Naive thymus-derived CD4-positive, alpha-beta T cell (primary cell): Measurements from ENCODE around the gene VSTM4. TPM values are rescaled to one million over a fixed set of nuclear protein-coding genes. Genes with fewer than 3 reads are reported as not detected.

Experiments
- ATAC-seq: fragments of 150-1000 bp; cut with Tn5 transposase; 2 replicates; pipeline ENCODE4 v1.10.0; 2021; ENCODE audit warnings: mild to moderate bottlenecking, moderate library complexity
- CTCF ChIA-PET: fragments of 350-600 bp; sonication (Branson Sonifier 250); formaldehyde crosslinking; loops from one replicate; lab custom pipeline; 2021; ENCODE audit warnings: antibody characterized with exemption; lab: Charles Lee
- POLR2A ChIA-PET: fragments of 350-600 bp; sonication (Branson Sonifier 250); formaldehyde crosslinking; loops from one replicate; lab custom pipeline; 2021; ENCODE audit warnings: antibody characterized with exemption, inconsistent platforms; lab: Charles Lee
- DNase-seq, 9 donors: peaks; one replicate each; pipeline versions ENCODE4 v3.0.0 to v3.0.0-alpha.2; 2020 to 2022; ENCODE audit warnings: mixed read lengths in 1 of 9
- H3K27ac ChIP-seq: one replicate; pipeline ENCODE4 v1.7.0; 2013; ENCODE audit warnings: mild to moderate bottlenecking, low read depth, low read length, moderate library complexity
- H3K27me3 ChIP-seq, 2 donors: one replicate each; pipeline ENCODE4 v1.7.0; 2013; ENCODE audit warnings: low read length in 2 of 2, mild to moderate bottlenecking in 2 of 2, moderate library complexity in 2 of 2; ENCODE audit not compliant: control insufficient read depth in 2 of 2, insufficient read depth in 2 of 2
- H3K36me3 ChIP-seq, 3 experiments: 1 replicate in 2 of 3; 2 replicates in 1 of 3; pipeline ENCODE4 v1.7.0; 2013; ENCODE audit warnings: low read length in 3 of 3, mild to moderate bottlenecking in 3 of 3, moderate library complexity in 1 of 3; ENCODE audit not compliant: insufficient read depth in 3 of 3, control insufficient read depth in 2 of 3
- H3K4me1 ChIP-seq, 2 donors: one replicate each; pipeline ENCODE4 v1.7.0; 2013; ENCODE audit warnings: low read length in 2 of 2, mild to moderate bottlenecking in 2 of 2, moderate library complexity in 1 of 2; ENCODE audit not compliant: control insufficient read depth in 2 of 2, insufficient read depth in 2 of 2
- H3K4me3 ChIP-seq: 2 replicates; pipeline ENCODE4 v1.7.0; 2013; ENCODE audit warnings: mild to moderate bottlenecking, low read length
- H3K9me3 ChIP-seq, 3 experiments: 1 replicate in 2 of 3; 2 replicates in 1 of 3; pipeline ENCODE4 v1.7.0; 2013; ENCODE audit warnings: low read length in 3 of 3; ENCODE audit not compliant: control insufficient read depth in 2 of 3
- H3K27ac Mint-ChIP-seq, 9 donors: one replicate each; pipeline ENCODE4 v1.8.0; 2020 to 2022; ENCODE audit warnings: mixed read lengths in 9 of 9, mild to moderate bottlenecking in 8 of 9, moderate library complexity in 5 of 9, inconsistent platforms in 2 of 9
- H3K27me3 Mint-ChIP-seq, 5 donors: one replicate each; pipeline ENCODE4 v1.8.0; 2021 to 2022; ENCODE audit warnings: mixed read lengths in 5 of 5, mild to moderate bottlenecking in 1 of 5
- H3K36me3 Mint-ChIP-seq, 5 donors: one replicate each; pipeline ENCODE4 v1.8.0; 2020 to 2022; ENCODE audit warnings: mixed read lengths in 5 of 5, mild to moderate bottlenecking in 3 of 5, inconsistent platforms in 1 of 5
- H3K4me1 Mint-ChIP-seq, 7 donors: one replicate each; pipeline ENCODE4 v1.8.0; 2020 to 2022; ENCODE audit warnings: mixed read lengths in 7 of 7, mild to moderate bottlenecking in 3 of 7, inconsistent platforms in 1 of 7
- H3K4me3 Mint-ChIP-seq, 10 donors: one replicate each; pipeline ENCODE4 v1.8.0; 2020 to 2022; ENCODE audit warnings: mild to moderate bottlenecking in 10 of 10, mixed read lengths in 10 of 10, moderate library complexity in 6 of 10, inconsistent platforms in 2 of 10
- H3K9me3 Mint-ChIP-seq, 11 donors: one replicate each; pipeline ENCODE4 v1.8.0; 2020 to 2022; ENCODE audit warnings: mixed read lengths in 11 of 11, mild to moderate bottlenecking in 4 of 11, inconsistent platforms in 1 of 11, moderate library complexity in 1 of 11
- intact Hi-C, 2 donors: fragments of 100-400 bp; cut with micrococcal nuclease; formaldehyde crosslinking; loops; one replicate each; pipeline ENCODE4 v1.15.1; 2023
- polyA plus RNA-seq, 2 donors: library from polyadenylated mRNA; unstranded; fragments of 300-500 nt; fragmentation: Illumina TruSeq; gene quantifications; one replicate each; pipeline ENCODE4 v1.2.3, GENCODE V29; 2021
- total RNA-seq, 6 experiments: library from RNA in 5 of 6; stranded (reverse) in 5 of 6; gene quantifications; 1 replicate in 5 of 6; 2 replicates in 1 of 6; pipeline ENCODE4 v1.2.3 and lab custom pipeline; 2021 to 2026

Gene VSTM4
- total and polyA plus RNA-seq, 7 experiments from 2014 or later: 0.12 TPM; not detected in 6

DNA sequence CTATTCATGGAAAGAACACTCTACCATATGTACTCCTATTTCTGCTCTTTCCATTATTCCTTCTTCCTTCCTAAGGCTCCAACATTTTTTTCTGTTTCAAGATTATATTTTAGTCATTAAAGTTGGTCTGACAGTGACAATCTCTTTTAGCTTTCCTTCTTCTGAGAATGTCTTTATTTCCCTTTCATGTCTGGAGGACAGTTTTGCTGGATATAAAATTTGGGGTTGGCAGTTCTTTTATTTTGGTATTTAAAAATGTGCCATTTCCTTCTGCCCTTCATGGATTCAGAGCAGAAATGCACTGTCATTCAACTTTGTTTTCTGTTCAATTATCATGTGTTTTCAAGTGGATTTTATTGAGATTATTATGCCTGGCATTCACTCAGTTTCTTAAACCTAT lies 53.1 kb downstream of the VSTM4 start:
- Histone ChIP-seq H3K27me3 (no peaks in the 10 kb centered on the region), H3K4me1 (no peaks in the 10 kb centered on the region), H3K4me3 (no peak overlapping the region), H3K27ac (no peak overlapping the region), H3K36me3 (no peaks in the 10 kb centered on the region), H3K9me3 (peaks cover 0 to 9% (median 0%) of the 10 kb centered on the region in 3 experiments)
- DNase-seq (no peak), ATAC-seq (no peak)
- Mint-ChIP-seq H3K4me1 (no peaks in the 10 kb centered on the region), H3K4me3 (no peak overlapping the region), H3K9me3 (peaks cover 7 to 37% (median 24%) of the 10 kb centered on the region in 11 donors), H3K27me3 (peaks cover 6 to 19% (median 15%) of the 10 kb centered on the region in 5 donors), H3K27ac (no peak overlapping the region), H3K36me3 (peaks cover 0 to 5% (median 0%) of the 10 kb centered on the region in 5 donors)
- intact Hi-C loops: no loop called here
- POLR2A ChIA-PET: no interaction called here
- CTCF ChIA-PET: no interaction called here

- Mint-ChIP-seq H3K36me3 (peaks cover 0 to 5% (median 0%) of the 10 kb centered on the region in 5 donors), H3K27me3 (peaks cover 6 to 19% (median 15%) of the 10 kb centered on the region in 5 donors), H3K27ac (no peak overlapping the region)
Measured at GRCh38 chr10:49061667-49062066, 53.7 kb downstream of the VSTM4 start.

GRCh38 chr10:49058463-49059255 lies 56.7 kb downstream of the VSTM4 start:
- no peak for ATAC-seq
- Histone ChIP-seq H3K36me3 (no peaks in the 10 kb centered on the region), H3K9me3 (peaks cover 0 to 9% (median 0%) of the 10 kb centered on the region in 3 experiments), H3K4me1 (no peaks in the 10 kb centered on the region), H3K27me3 (no peaks in the 10 kb centered on the region), H3K27ac (no peak overlapping the region), H3K4me3 (no peak overlapping the region)
- H3K27ac Mint-ChIP-seq: no peak overlapping the region
- ChIA-PET POLR2A (no interaction called here), CTCF (no interaction called here)
- H3K4me1 Mint-ChIP-seq: no peaks in the 10 kb centered on the region
- peaks cover 4 to 12% (median 7%) of the 10 kb centered on the region in 5 donors for H3K27me3 Mint-ChIP-seq
- H3K4me3 Mint-ChIP-seq: peak overlapping the region in 1 of 10 donors; percentile 58
- H3K36me3 Mint-ChIP-seq: peaks cover 0 to 5% (median 0%) of the 10 kb centered on the region in 5 donors
- H3K9me3 Mint-ChIP-seq: peaks cover 7 to 32% (median 22%) of the 10 kb centered on the region in 11 donors
- intact Hi-C loops: no loop called here
- DNase-seq: no peak

More at GRCh38 chr10:49061667-49062066, 53.7 kb downstream of the VSTM4 start:
- ATAC-seq: no peak
- no peak overlapping the region for H3K4me3 Mint-ChIP-seq
- Histone ChIP-seq H3K9me3 (peaks cover 0 to 9% (median 0%) of the 10 kb centered on the region in 3 experiments), H3K4me3 (no peak overlapping the region), H3K27ac (no peak overlapping the region), H3K27me3 (no peaks in the 10 kb centered on the region), H3K36me3 (no peaks in the 10 kb centered on the region), H3K4me1 (no peaks in the 10 kb centered on the region)
- intact Hi-C loops: no loop called here
- ChIA-PET CTCF (no interaction called here), POLR2A (no interaction called here)
- no peak for DNase-seq
- peaks cover 7 to 37% (median 24%) of the 10 kb centered on the region in 11 donors for H3K9me3 Mint-ChIP-seq
- no peaks in the 10 kb centered on the region for H3K4me1 Mint-ChIP-seq

GRCh38 chr10:49057231-49057880 lies 58.0 kb downstream of the VSTM4 start:
- H3K36me3 ChIP-seq: no peaks in the 10 kb centered on the region
- intact Hi-C loops: no loop called here
- H3K9me3 Mint-ChIP-seq: peaks cover 2 to 26% (median 14%) of the 10 kb centered on the region in 11 donors
- H3K4me1 Mint-ChIP-seq: no peaks in the 10 kb centered on the region
- no peak overlapping the region for H3K27ac ChIP-seq
- H3K4me3 ChIP-seq: no peak overlapping the region
- H3K4me1 ChIP-seq: no peaks in the 10 kb centered on the region
- H3K27ac Mint-ChIP-seq: no peak overlapping the region
- POLR2A ChIA-PET: no interaction called here
- H3K27me3 ChIP-seq: no peaks in the 10 kb centered on the region
- peaks cover 4 to 16% (median 5%) of the 10 kb centered on the region in 5 donors for H3K27me3 Mint-ChIP-seq
- H3K4me3 Mint-ChIP-seq: no peak overlapping the region
- peaks cover 0 to under 1% (median 0%) of the 10 kb centered on the region in 3 experiments for H3K9me3 ChIP-seq
- H3K36me3 Mint-ChIP-seq: peaks cover 0 to 5% (median 0%) of the 10 kb centered on the region in 5 donors
- ATAC-seq: no peak
- no peak for DNase-seq
- CTCF ChIA-PET: interaction anchor here (1.3 kb wide), 1 partner anchor 399 kb away, joined by 3 read pairs; no protein-coding TSS in a partner anchor

GRCh38 chr10:49056356-49056755 lies 59.0 kb downstream of the VSTM4 start:
- Histone ChIP-seq H3K27me3 (no peaks in the 10 kb centered on the region), H3K4me3 (no peak overlapping the region), H3K27ac (no peak overlapping the region), H3K9me3 (no peaks in the 10 kb centered on the region), H3K36me3 (no peaks in the 10 kb centered on the region), H3K4me1 (no peaks in the 10 kb centered on the region)
- Mint-ChIP-seq H3K4me1 (no peaks in the 10 kb centered on the region), H3K9me3 (peaks cover under 1 to 16% (median 9%) of the 10 kb centered on the region in 11 donors), H3K27me3 (peaks cover 0 to 16% (median 4%) of the 10 kb centered on the region in 5 donors), H3K27ac (no peak overlapping the region), H3K36me3 (no peaks in the 10 kb centered on the region), H3K4me3 (no peak overlapping the region)
- ChIA-PET POLR2A (no interaction called here), CTCF (interaction anchor here (1.3 kb wide), 1 partner anchor 398 kb away, joined by 3 read pairs; no protein-coding TSS in a partner anchor)
- DNase-seq (no peak), ATAC-seq (no peak)
- intact Hi-C loops: no loop called here

GRCh38 chr10:49055221-49055849 lies 60.0 kb downstream of the VSTM4 start:
- CTCF ChIA-PET: no interaction called here
- Histone ChIP-seq H3K27ac (no peak overlapping the region), H3K27me3 (no peaks in the 10 kb centered on the region), H3K9me3 (no peaks in the 10 kb centered on the region), H3K36me3 (no peaks in the 10 kb centered on the region), H3K4me1 (no peaks in the 10 kb centered on the region), H3K4me3 (no peak overlapping the region)
- intact Hi-C loops: no loop called here
- H3K36me3 Mint-ChIP-seq: no peaks in the 10 kb centered on the region
- peaks cover 0 to 7% (median 3%) of the 10 kb centered on the region in 11 donors for H3K9me3 Mint-ChIP-seq
- ATAC-seq (no peak), DNase-seq (no peak)
- H3K27me3 Mint-ChIP-seq: peaks cover 4 to 16% (median 8%) of the 10 kb centered on the region in 5 donors
- H3K27ac Mint-ChIP-seq: no peak overlapping the region
- H3K4me1 Mint-ChIP-seq: no peaks in the 10 kb centered on the region
- POLR2A ChIA-PET: interaction anchor here (0.5 kb wide), 1 partner anchor 10 kb away, joined by 4 read pairs; no protein-coding TSS in a partner anchor
- H3K4me3 Mint-ChIP-seq: no peak overlapping the region
